IMR-90 (cell line): ENCODE data around the gene PMM2. TPM values are rescaled to one million over a fixed set of nuclear protein-coding genes. Genes with fewer than 3 reads are reported as not detected.

Source experiments
- ATAC-seq: fragments of 200-7000 bp; cut with Tn5 transposase; 2 replicates; pipeline ENCODE4 v1.9.1; 2020; ENCODE audit warnings: low read depth, mild to moderate bottlenecking, moderate library complexity
- BruUV-seq: library from RNA; stranded (reverse); fragments of 400-500 nt; replicated peaks from 2 replicates; lab custom pipeline; 2021; lab: Mats Ljungman, UMichigan
- CTCF ChIA-PET: fragments of 300-600 bp; formaldehyde crosslinking; extraction: SDS; loops from one replicate; lab custom pipeline; 2021; ENCODE audit warnings: antibody characterized with exemption; lab: Yijun Ruan, JAX
- POLR2A ChIA-PET: fragments of 300-600 bp; sonication (Branson Sonifier 250); formaldehyde crosslinking; loops from one replicate; lab custom pipeline; 2022; ENCODE audit warnings: antibody characterized with exemption; ENCODE audit not compliant: unreplicated experiment; lab: Charles Lee
- DNase-seq: peaks from one replicate; pipeline ENCODE4 v3.0.0; 2013
- H2AFZ ChIP-seq: replicated peaks from 2 replicates; pipeline ENCODE3; 2013; ENCODE audit warnings: low read length, mild to moderate bottlenecking; ENCODE audit not compliant: poor library complexity
- H2AK5ac ChIP-seq: 2 replicates; pipeline ENCODE4 v1.6.1; 2013; ENCODE audit warnings: low read depth, low read length, inconsistent platforms
- H2AK9ac ChIP-seq: replicated peaks from 2 replicates; pipeline ENCODE3; 2013; ENCODE audit warnings: mild to moderate bottlenecking, low read depth, low read length, moderate library complexity; ENCODE audit not compliant: poor library complexity
- H2BK120ac ChIP-seq: 2 replicates; pipeline ENCODE4 v1.6.1; 2013; ENCODE audit warnings: low read depth, low read length, inconsistent platforms
- H2BK15ac ChIP-seq: 3 replicates; pipeline ENCODE4 v1.6.1; 2013; ENCODE audit warnings: low read depth, low read length, inconsistent platforms
- H2BK20ac ChIP-seq: 2 replicates; pipeline ENCODE4 v1.6.1; 2013; ENCODE audit warnings: low read depth, mild to moderate bottlenecking, inconsistent platforms, low read length, moderate library complexity
- H2BK5ac ChIP-seq: 2 replicates; pipeline ENCODE4 v1.6.1; 2013; ENCODE audit warnings: mild to moderate bottlenecking, low read depth, low read length, inconsistent platforms; ENCODE audit not compliant: poor library complexity, severe bottlenecking
- H3K14ac ChIP-seq: replicated peaks from 2 replicates; pipeline ENCODE4 v1.6.1; 2013; ENCODE audit warnings: low read depth, low read length, inconsistent platforms
- H3K18ac ChIP-seq: 2 replicates; pipeline ENCODE4 v1.6.1; 2013; ENCODE audit warnings: low read depth, low read length, control low read depth
- H3K23ac ChIP-seq: 2 replicates; pipeline ENCODE4 v1.6.1; 2013; ENCODE audit warnings: low read depth, low read length, inconsistent platforms
- H3K27ac ChIP-seq: 2 replicates; pipeline ENCODE4 v1.5.1; 2013; ENCODE audit warnings: mild to moderate bottlenecking, control low read depth, low read length; ENCODE audit not compliant: insufficient read depth
- H3K27me3 ChIP-seq: 2 replicates; pipeline ENCODE4 v1.6.1; 2013; ENCODE audit warnings: low read length; ENCODE audit not compliant: control insufficient read depth, insufficient read depth
- H3K36me3 ChIP-seq: 2 replicates; pipeline ENCODE4 v1.6.1; 2013; ENCODE audit warnings: low read length, mixed read lengths; ENCODE audit not compliant: control insufficient read depth, insufficient read depth
- H3K4ac ChIP-seq: 2 replicates; pipeline ENCODE4 v1.6.1; 2013; ENCODE audit warnings: low read depth, low read length, inconsistent platforms
- H3K4me1 ChIP-seq: 2 replicates; pipeline ENCODE4 v1.6.1; 2013; ENCODE audit warnings: low read length, mixed read lengths; ENCODE audit not compliant: control insufficient read depth, insufficient read depth
- H3K4me2 ChIP-seq: 2 replicates; pipeline ENCODE4 v1.6.1; 2013; ENCODE audit warnings: low read depth, mild to moderate bottlenecking, control low read depth, low read length, moderate library complexity
- H3K4me3 ChIP-seq: 2 replicates; pipeline ENCODE4 v1.5.1; 2013; ENCODE audit warnings: low read depth, mild to moderate bottlenecking, control low read depth, low read length, moderate library complexity; ENCODE audit not compliant: insufficient read depth
- H3K56ac ChIP-seq: 2 replicates; pipeline ENCODE4 v1.6.1; 2013; ENCODE audit warnings: low read length, inconsistent platforms; ENCODE audit not compliant: insufficient read depth; ENCODE audit errors: extremely low read depth
- H3K79me1 ChIP-seq, 2 experiments: 2 replicates each; pipeline ENCODE4 v1.6.1; 2013; ENCODE audit warnings: low read length in 2 of 2, inconsistent platforms in 1 of 2, low read depth in 1 of 2
- H3K9ac ChIP-seq: 2 replicates; pipeline ENCODE4 v1.6.1; 2013; ENCODE audit warnings: low read depth, low read length, control low read depth
- H3K9me1 ChIP-seq: 2 replicates; pipeline ENCODE4 v1.6.1; 2013; ENCODE audit warnings: low read length, inconsistent platforms; ENCODE audit not compliant: insufficient read depth
- H3K9me3 ChIP-seq: 2 replicates; pipeline ENCODE4 v1.6.1; 2013; ENCODE audit warnings: low read length; ENCODE audit not compliant: control insufficient read depth, insufficient read depth
- H4K20me1 ChIP-seq: 2 replicates; pipeline ENCODE4 v1.6.1; 2013; ENCODE audit warnings: low read length, inconsistent platforms; ENCODE audit not compliant: insufficient read depth
- H4K5ac ChIP-seq: 2 replicates; pipeline ENCODE4 v1.6.1; 2013; ENCODE audit warnings: mild to moderate bottlenecking, low read depth, low read length, control low read depth
- H4K8ac ChIP-seq, 2 experiments: 2 replicates each; pipeline ENCODE4 v1.6.1; 2013; ENCODE audit warnings: low read depth in 2 of 2, low read length in 2 of 2, control low read depth in 1 of 2, inconsistent platforms in 1 of 2
- H4K91ac ChIP-seq: 2 replicates; pipeline ENCODE4 v1.6.1; 2013; ENCODE audit warnings: low read depth, low read length, inconsistent platforms; ENCODE audit not compliant: insufficient read depth
- RFX5 ChIP-seq: IDR thresholded peaks from 2 replicates; pipeline ENCODE4 v1.8.0; 2012; ENCODE audit warnings: low read depth, mild to moderate bottlenecking, low read length, moderate library complexity
- WGBS, 2 experiments: methylation state at CpG; one replicate each; pipeline versions ENCODE4 v1.1.5 to v1.1.7; 2013; ENCODE audit warnings: missing lambda C conversion rate in 2 of 2; ENCODE audit not compliant: insufficient read length in 1 of 2; ENCODE audit errors: extremely low coverage in 2 of 2; 5-methylcytosine and 5-hydroxymethylcytosine counted together
- dilution Hi-C: fragments of 300-500 bp; cut with HindIII; formaldehyde crosslinking; loops from one replicate; pipeline ENCODE4 v1.14.3; 2018; ENCODE audit warnings: low sequenced_read_pairs; ENCODE audit not compliant: unreplicated experiment
- in situ Hi-C: fragments of 300-500 bp; cut with MboI; formaldehyde crosslinking; loops from 3 replicates; pipeline ENCODE4 v1.14.3; 2019; ENCODE audit warnings: low sequenced_read_pairs, inconsistent platforms, mixed read lengths
- intact Hi-C: fragments of 100-400 bp; cut with micrococcal nuclease; formaldehyde crosslinking; loops from 2 replicates; pipeline ENCODE4 v1.10.0; 2022
- polyA plus RNA-seq, 3 experiments: library from polyadenylated mRNA; depleted of rRNA; stranded (reverse); fragments of >200 nt; gene quantifications; 2 replicates each; pipeline ENCODE4 v1.2.3, GENCODE V29; 2012; ENCODE audit warnings: low replicate concordance in 1 of 3
- total RNA-seq: library from RNA; depleted of rRNA; stranded (reverse); fragments of >200 nt; gene quantifications from 2 replicates; pipeline ENCODE4 v1.2.3, GENCODE V29; 2012

Gene PMM2
- total and polyA plus RNA-seq, 2 of the 4 experiments (the other 2 are of a cell fraction), result 25.8 to 38.9 TPM

GRCh38 chr16:8795091-8795490 is 2.5 kb upstream of the PMM2 start:
- in situ Hi-C loops, result no loop called here
- Histone ChIP-seq H3K79me1 (peaks cover 18 to 38% of the 10 kb centered on the region in 2 experiments), H3K4ac (no peak overlapping the region), H2BK5ac (no peak overlapping the region), H3K4me2 (no peak overlapping the region), H4K5ac (no peak overlapping the region), H3K27me3 (no peaks in the 10 kb centered on the region), H3K27ac (no peak overlapping the region), H2AK9ac (no peak overlapping the region), H3K9ac (no peak overlapping the region), H2AK5ac (no peak overlapping the region), H4K8ac (no peak overlapping the region), H3K23ac (no peak overlapping the region), H3K56ac (no peak overlapping the region), H3K14ac (no peak overlapping the region), H4K91ac (no peak overlapping the region), H3K4me3 (no peak overlapping the region), H3K36me3 (peaks cover 3% of the 10 kb centered on the region), H2BK120ac (no peak overlapping the region), H2BK20ac (no peak overlapping the region), H4K20me1 (peaks cover 11% of the 10 kb centered on the region), H3K18ac (no peak overlapping the region), H2BK15ac (no peak overlapping the region), H3K9me3 (no peaks in the 10 kb centered on the region), H2AFZ (no peak overlapping the region), H3K4me1 (peaks cover 7% of the 10 kb centered on the region), H3K9me1 (peaks cover 8% of the 10 kb centered on the region)
- ATAC-seq, result no peak
- dilution Hi-C loops, result no loop called here
- POLR2A ChIA-PET, result no interaction called here
- no peak for DNase-seq
- CTCF ChIA-PET, result no interaction called here
- TF ChIP-seq RFX5, result no peak
- 93% methylated on average over 2 of the region's 8 CpGs; no CpG with 5 or more reads in 1 of the 2 experiments for WGBS, 2 experiments
- no TSS peak for BruUV-seq
- intact Hi-C loops, result loop anchor here (5.0 kb wide), 1 partner anchor 72 kb away; the partner anchor contains the start of gene CARHSP1
